ENCODE measurements around the gene RAET1L.
"Not testable (repeated sequence)": the region's sequence is repeated elsewhere in the genome, so short reads cannot be mapped to it uniquely, and the experiment has no call there.

Gene RAET1L

DNA sequence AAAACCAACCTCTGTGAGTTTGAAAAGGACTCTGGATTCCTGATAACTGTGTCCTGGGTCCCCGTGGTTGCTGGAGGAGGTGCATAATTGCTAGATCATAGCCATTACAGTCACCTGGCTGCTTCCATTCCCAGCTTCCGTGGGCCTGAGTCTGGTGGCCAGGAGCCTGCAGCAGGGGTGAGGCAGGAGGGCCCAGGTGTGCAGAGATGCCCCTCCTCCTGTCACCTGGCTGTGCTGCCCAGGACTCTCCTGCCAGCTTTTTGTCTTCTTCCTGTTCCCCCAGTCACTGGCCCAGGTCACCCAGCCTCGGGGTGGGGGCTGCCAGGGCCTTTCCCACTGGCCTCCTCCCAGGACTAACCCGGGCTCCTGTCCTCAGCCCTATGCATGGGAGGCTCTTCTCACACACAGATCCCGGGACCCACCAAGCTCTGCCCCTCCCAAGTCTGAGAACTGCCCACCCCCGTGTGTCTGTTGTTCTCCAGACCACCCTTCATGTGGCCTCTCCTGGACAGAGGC is 30.0 kb downstream of the RAET1L start:
- H3K36me3 ChIP-seq (ENCODE audit: control insufficient read depth in 1 of 2, insufficient read depth in 2 of 2, low read length in 2 of 2) = no peaks in the 10 kb centered on the region
- H3K9me3 ChIP-seq (ENCODE audit: control insufficient read depth in 1 of 2, low read length in 2 of 2) = no peaks in the 10 kb centered on the region
- no peak overlapping the region for H3K4me3 ChIP-seq (ENCODE audit: low read depth in 1 of 2, low read length in 2 of 2)
- peaks cover 45 to 55% of the 10 kb centered on the region in 2 donors for H3K27me3 ChIP-seq (ENCODE audit: control insufficient read depth in 1 of 2, insufficient read depth in 2 of 2, low read length in 2 of 2)
- H3K4me1 ChIP-seq (ENCODE audit: control insufficient read depth in 1 of 2, insufficient read depth in 2 of 2, low read length in 2 of 2) = peaks cover 8 to 9% of the 10 kb centered on the region in 2 donors
- H3K9ac ChIP-seq (ENCODE audit: low read depth in 1 of 2, low read length in 2 of 2) = no peak overlapping the region
- no peak overlapping the region for H3K27ac ChIP-seq (ENCODE audit: low read depth, low read length)

DNA sequence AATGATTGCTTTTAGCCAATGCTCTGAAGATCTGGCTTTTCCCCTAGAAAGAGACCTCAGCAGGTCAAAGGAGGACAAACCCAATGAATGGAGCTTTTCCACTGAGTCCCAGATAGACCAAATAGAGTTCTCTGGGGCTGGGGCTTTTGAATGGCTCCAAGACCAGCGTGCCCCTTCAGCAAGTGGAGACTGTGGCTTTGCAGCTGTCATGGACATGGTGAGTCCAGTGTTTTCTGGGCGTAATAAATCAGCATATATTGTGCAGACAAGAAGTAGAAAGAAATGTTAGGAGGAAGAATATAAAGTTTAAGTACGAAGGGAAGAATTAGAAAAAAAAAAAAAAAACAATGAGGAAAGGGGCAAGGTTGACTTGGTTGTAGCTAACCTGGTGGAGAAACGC is 33.5 kb downstream of the RAET1L start:
- Histone ChIP-seq H3K36me3 (ENCODE audit: control insufficient read depth in 1 of 2, insufficient read depth in 2 of 2, low read length in 2 of 2) (no peaks in the 10 kb centered on the region), H3K27me3 (ENCODE audit: control insufficient read depth in 1 of 2, insufficient read depth in 2 of 2, low read length in 2 of 2) (peaks cover 73% of the 10 kb centered on the region in 2 donors), H3K9me3 (ENCODE audit: control insufficient read depth in 1 of 2, low read length in 2 of 2) (no peaks in the 10 kb centered on the region), H3K4me1 (ENCODE audit: control insufficient read depth in 1 of 2, insufficient read depth in 2 of 2, low read length in 2 of 2) (peaks cover 14 to 15% of the 10 kb centered on the region in 2 donors), H3K27ac (ENCODE audit: low read depth, low read length) (no peak overlapping the region), H3K9ac (ENCODE audit: low read depth in 1 of 2, low read length in 2 of 2) (no peak overlapping the region), H3K4me3 (ENCODE audit: low read depth in 1 of 2, low read length in 2 of 2) (no peak overlapping the region)

DNA sequence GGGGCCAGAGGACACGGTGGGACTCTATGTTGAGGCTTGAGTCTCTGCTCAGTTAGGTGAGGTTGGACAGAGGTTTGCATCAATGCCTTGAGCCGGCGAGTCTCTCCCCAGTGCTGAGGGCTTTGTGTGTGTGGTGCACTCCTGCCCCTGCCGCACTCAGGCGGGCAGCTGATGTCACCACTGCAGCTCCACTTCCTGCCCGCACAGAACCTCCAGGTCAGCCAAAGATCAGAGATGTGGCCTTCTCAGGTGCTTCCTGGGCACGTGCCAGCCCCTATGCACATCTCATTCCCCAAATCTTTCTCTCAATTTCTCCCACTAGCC is 33.9 kb downstream of the RAET1L start:
- not testable (repeated sequence) for H3K9me3 ChIP-seq (ENCODE audit: control insufficient read depth in 1 of 2, low read length in 2 of 2); H3K27ac ChIP-seq (ENCODE audit: low read depth, low read length); H3K36me3 ChIP-seq (ENCODE audit: control insufficient read depth in 1 of 2, insufficient read depth in 2 of 2, low read length in 2 of 2); H3K4me3 ChIP-seq (ENCODE audit: low read depth in 1 of 2, low read length in 2 of 2); H3K9ac ChIP-seq (ENCODE audit: low read depth in 1 of 2, low read length in 2 of 2)
- peaks cover 14 to 15% of the 10 kb centered on the region in 2 donors for H3K4me1 ChIP-seq (ENCODE audit: control insufficient read depth in 1 of 2, insufficient read depth in 2 of 2, low read length in 2 of 2)
- H3K27me3 ChIP-seq (ENCODE audit: control insufficient read depth in 1 of 2, insufficient read depth in 2 of 2, low read length in 2 of 2) = peaks cover 73 to 77% of the 10 kb centered on the region in 2 donors

DNA sequence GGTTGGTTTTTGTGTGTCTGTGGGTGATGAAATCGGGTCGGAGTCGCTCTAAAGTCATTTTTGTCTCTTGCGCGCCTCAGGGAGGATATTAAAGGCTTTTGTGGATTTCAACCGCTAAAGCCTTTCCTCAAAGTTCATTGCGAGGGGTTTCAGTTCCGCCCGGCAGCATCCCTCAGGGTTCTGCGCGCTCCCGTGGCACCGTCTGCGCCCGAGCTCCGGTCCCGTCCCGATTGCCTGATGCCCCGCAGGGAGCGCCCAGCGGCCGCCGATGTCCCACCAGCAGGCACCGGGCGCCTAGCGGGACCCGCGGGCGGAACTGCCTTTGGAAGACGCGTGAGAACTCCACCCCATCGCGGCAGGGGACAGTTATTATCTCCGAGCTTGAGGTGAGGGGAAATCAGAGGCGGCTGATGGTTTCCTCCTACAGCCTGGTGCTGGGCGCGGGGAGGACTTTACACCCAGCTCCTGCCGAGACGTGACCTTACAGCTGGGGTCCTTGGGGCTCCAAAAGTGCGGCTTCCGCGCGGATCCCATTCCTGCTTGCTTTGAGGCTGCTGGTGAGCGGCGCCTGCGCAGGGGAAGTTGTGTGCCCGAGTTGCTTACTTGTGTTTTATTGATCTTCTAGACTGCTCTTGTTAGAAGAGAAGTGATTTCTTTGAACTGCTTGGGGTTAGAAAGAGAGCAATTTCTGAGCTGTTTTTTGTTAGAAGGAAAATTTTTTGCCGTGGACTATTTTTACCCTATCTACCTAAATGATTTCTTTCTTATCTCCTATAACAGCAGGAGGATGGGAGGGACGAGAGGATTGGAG is 34.5 kb downstream of the RAET1L start:
- no peaks in the 10 kb centered on the region for H3K9me3 ChIP-seq (ENCODE audit: control insufficient read depth in 1 of 2, low read length in 2 of 2)
- no peak overlapping the region for H3K27ac ChIP-seq (ENCODE audit: low read depth, low read length)
- peaks cover 14 to 15% of the 10 kb centered on the region in 2 donors for H3K4me1 ChIP-seq (ENCODE audit: control insufficient read depth in 1 of 2, insufficient read depth in 2 of 2, low read length in 2 of 2)
- H3K9ac ChIP-seq (ENCODE audit: low read depth in 1 of 2, low read length in 2 of 2) = no peak overlapping the region
- H3K27me3 ChIP-seq (ENCODE audit: control insufficient read depth in 1 of 2, insufficient read depth in 2 of 2, low read length in 2 of 2) = peaks cover 74 to 77% of the 10 kb centered on the region in 2 donors
- H3K4me3 ChIP-seq (ENCODE audit: low read depth in 1 of 2, low read length in 2 of 2) = peak overlapping the region; percentile 47 to 54
- H3K36me3 ChIP-seq (ENCODE audit: control insufficient read depth in 1 of 2, insufficient read depth in 2 of 2, low read length in 2 of 2) = no peaks in the 10 kb centered on the region

DNA sequence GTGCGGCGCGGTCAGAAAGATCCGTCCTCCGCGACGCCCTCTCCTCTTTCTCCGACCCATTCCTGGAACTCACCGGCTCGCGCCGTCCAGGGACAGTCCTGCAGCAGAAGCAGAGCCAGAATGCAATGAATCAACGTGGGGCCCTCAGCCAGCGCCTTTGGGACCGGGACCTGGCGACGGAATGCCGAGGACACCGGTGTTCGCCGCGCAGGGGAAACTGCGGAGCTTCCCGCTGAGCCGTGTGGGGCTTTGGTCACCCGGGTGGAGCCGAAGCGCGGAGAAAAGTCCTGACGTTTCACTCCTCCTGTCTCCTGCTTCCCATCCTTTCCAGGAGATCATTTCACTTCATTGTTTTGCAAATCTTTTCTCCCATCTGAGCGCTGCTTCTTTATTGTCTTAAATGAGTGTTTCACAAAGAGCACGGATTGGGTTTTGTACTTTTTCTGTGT is 35.1 kb downstream of the RAET1L start:
- H3K27me3 ChIP-seq (ENCODE audit: control insufficient read depth in 1 of 2, insufficient read depth in 2 of 2, low read length in 2 of 2) = peaks cover 74 to 79% of the 10 kb centered on the region in 2 donors
- H3K9me3 ChIP-seq (ENCODE audit: control insufficient read depth in 1 of 2, low read length in 2 of 2) = no peaks in the 10 kb centered on the region
- H3K4me3 ChIP-seq (ENCODE audit: low read depth in 1 of 2, low read length in 2 of 2) = peak overlapping the region; percentile 47 to 54
- H3K27ac ChIP-seq (ENCODE audit: low read depth, low read length) = no peak overlapping the region
- peaks cover 14 to 15% of the 10 kb centered on the region in 2 donors for H3K4me1 ChIP-seq (ENCODE audit: control insufficient read depth in 1 of 2, insufficient read depth in 2 of 2, low read length in 2 of 2)
- no peak overlapping the region for H3K9ac ChIP-seq (ENCODE audit: low read depth in 1 of 2, low read length in 2 of 2)
- no peaks in the 10 kb centered on the region for H3K36me3 ChIP-seq (ENCODE audit: control insufficient read depth in 1 of 2, insufficient read depth in 2 of 2, low read length in 2 of 2)

DNA sequence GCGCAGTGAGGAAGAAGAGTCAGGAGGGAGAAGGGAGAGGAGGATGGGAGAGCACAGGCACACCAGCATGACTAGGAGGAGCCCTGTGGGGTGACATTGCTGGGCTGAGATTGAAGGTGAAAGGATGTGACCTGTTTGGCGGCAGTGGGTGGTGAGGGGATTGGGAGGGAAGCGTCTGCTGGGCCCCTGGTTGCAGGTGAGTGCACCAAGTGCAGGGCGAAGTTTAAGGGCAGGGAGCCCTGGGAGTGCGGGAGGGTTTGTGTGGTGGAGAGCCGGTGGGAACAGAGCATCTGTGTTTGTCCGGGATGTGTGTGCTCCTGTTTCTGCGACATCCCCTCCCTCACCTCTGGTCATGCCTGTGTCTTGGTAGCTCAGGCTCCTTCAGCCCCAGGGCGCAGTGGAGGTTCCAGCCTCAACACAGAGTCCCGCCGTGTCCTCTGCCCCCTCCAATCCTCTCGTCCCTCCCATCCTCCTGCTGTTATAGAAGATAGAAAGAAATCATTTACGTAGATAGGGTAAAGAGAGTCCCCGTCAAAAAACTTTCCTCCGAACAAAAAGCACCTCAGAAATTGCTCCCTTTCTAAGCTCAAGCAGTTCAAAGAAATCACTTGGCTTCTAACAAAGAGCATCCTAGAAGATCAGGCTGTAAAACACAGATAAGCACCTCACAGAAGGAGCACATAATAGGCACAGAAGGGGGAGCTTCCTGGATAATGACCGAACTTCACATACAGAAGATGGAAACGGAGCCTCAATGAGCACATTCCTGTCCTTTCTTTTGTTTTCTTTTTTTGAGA is 36.6 kb downstream of the RAET1L start:
- Histone ChIP-seq H3K9ac (ENCODE audit: low read depth in 1 of 2, low read length in 2 of 2) (no peak overlapping the region), H3K27me3 (ENCODE audit: control insufficient read depth in 1 of 2, insufficient read depth in 2 of 2, low read length in 2 of 2) (peaks cover 76 to 78% of the 10 kb centered on the region in 2 donors), H3K36me3 (ENCODE audit: control insufficient read depth in 1 of 2, insufficient read depth in 2 of 2, low read length in 2 of 2) (no peaks in the 10 kb centered on the region), H3K9me3 (ENCODE audit: control insufficient read depth in 1 of 2, low read length in 2 of 2) (no peaks in the 10 kb centered on the region), H3K4me3 (ENCODE audit: low read depth in 1 of 2, low read length in 2 of 2) (no peak overlapping the region), H3K27ac (ENCODE audit: low read depth, low read length) (no peak overlapping the region), H3K4me1 (ENCODE audit: control insufficient read depth in 1 of 2, insufficient read depth in 2 of 2, low read length in 2 of 2) (peaks cover 14 to 15% of the 10 kb centered on the region in 2 donors)

DNA sequence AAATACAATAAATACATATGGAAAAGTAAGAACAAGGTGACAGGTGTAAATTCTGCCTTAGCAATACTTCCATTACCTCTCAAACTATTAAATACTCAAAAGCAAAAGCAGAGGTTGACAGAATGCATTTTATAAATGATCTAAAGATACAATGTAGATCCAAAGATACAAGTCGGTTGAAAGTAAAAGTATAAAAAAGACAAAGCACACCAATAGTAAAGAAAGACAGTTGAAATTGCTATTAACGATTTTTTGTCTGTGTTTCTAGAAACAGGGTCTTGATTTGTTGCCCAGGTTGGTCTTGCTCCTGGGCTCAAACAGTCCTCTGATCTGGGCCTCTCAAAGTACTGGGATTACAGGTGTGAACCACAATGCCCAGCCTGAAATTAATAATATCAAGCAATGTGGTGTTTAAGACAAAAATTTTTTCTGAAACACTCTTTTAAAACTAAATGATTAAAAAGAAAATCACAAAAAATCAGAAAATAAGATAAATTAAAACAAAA is 37.7 kb downstream of the RAET1L start:
- Histone ChIP-seq H3K9ac (ENCODE audit: low read depth in 1 of 2, low read length in 2 of 2) (no peak overlapping the region), H3K27ac (ENCODE audit: low read depth, low read length) (no peak overlapping the region), H3K27me3 (ENCODE audit: control insufficient read depth in 1 of 2, insufficient read depth in 2 of 2, low read length in 2 of 2) (peaks cover 74 to 81% of the 10 kb centered on the region in 2 donors), H3K36me3 (ENCODE audit: control insufficient read depth in 1 of 2, insufficient read depth in 2 of 2, low read length in 2 of 2) (no peaks in the 10 kb centered on the region), H3K4me3 (ENCODE audit: low read depth in 1 of 2, low read length in 2 of 2) (no peak overlapping the region), H3K9me3 (ENCODE audit: control insufficient read depth in 1 of 2, low read length in 2 of 2) (no peaks in the 10 kb centered on the region), H3K4me1 (ENCODE audit: control insufficient read depth in 1 of 2, insufficient read depth in 2 of 2, low read length in 2 of 2) (peaks cover 14 to 15% of the 10 kb centered on the region in 2 donors)

DNA sequence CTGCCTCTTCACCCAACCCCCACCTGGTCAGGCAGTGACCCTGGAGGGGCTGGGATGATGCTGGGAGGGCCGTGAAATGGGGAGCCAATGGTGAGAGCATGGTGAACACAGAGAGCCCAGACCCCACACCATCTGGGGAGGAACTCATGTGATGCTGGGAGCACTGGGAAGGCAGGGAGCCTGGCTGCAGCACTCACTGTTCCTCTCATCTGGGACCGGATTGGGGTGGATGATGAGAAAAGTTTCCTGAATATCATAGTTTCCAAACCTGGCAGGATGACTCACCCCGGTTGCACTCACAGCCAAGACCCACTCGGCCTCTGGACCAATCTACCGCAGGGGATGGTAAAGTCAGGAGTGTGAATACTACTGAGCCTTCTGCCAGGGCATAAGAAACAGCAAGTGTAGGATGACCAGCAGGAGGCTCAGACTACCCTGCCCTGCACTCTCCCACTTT is 39.8 kb downstream of the RAET1L start:
- H3K9ac ChIP-seq (ENCODE audit: low read depth in 1 of 2, low read length in 2 of 2) = no peak overlapping the region
- peaks cover 57 to 78% of the 10 kb centered on the region in 2 donors for H3K27me3 ChIP-seq (ENCODE audit: control insufficient read depth in 1 of 2, insufficient read depth in 2 of 2, low read length in 2 of 2)
- no peaks in the 10 kb centered on the region for H3K9me3 ChIP-seq (ENCODE audit: control insufficient read depth in 1 of 2, low read length in 2 of 2)
- H3K4me3 ChIP-seq (ENCODE audit: low read depth in 1 of 2, low read length in 2 of 2) = no peak overlapping the region
- H3K4me1 ChIP-seq (ENCODE audit: control insufficient read depth in 1 of 2, insufficient read depth in 2 of 2, low read length in 2 of 2) = peaks cover 8% of the 10 kb centered on the region in 2 donors
- no peaks in the 10 kb centered on the region for H3K36me3 ChIP-seq (ENCODE audit: control insufficient read depth in 1 of 2, insufficient read depth in 2 of 2, low read length in 2 of 2)
- no peak overlapping the region for H3K27ac ChIP-seq (ENCODE audit: low read depth, low read length)

DNA sequence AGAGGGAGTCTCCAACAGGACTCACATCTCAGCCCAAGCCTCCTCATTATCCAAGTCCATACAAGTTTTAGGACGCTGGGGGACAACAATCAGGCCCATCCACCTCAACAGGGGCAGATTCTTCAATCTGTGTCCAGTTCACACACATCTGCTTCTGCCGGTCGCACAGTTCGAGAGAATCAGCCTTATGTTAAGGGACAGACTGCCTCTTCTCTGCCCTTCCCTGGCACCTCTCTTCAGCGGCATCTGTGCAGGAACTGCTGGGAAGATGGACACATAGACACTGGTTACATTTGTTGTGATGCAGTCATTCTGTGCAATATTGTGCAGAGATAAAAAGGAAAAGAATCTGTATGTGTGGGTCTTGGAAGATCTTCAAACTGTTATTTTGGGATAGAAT is 40.6 kb downstream of the RAET1L start:
- no peaks in the 10 kb centered on the region for H3K9me3 ChIP-seq (ENCODE audit: control insufficient read depth in 1 of 2, low read length in 2 of 2)
- no peaks in the 10 kb centered on the region for H3K36me3 ChIP-seq (ENCODE audit: control insufficient read depth in 1 of 2, insufficient read depth in 2 of 2, low read length in 2 of 2)
- H3K4me1 ChIP-seq (ENCODE audit: control insufficient read depth in 1 of 2, insufficient read depth in 2 of 2, low read length in 2 of 2) = peaks cover under 1% of the 10 kb centered on the region in 2 donors
- peaks cover 50 to 71% of the 10 kb centered on the region in 2 donors for H3K27me3 ChIP-seq (ENCODE audit: control insufficient read depth in 1 of 2, insufficient read depth in 2 of 2, low read length in 2 of 2)
- no peak overlapping the region for H3K9ac ChIP-seq (ENCODE audit: low read depth in 1 of 2, low read length in 2 of 2)
- H3K27ac ChIP-seq (ENCODE audit: low read depth, low read length) = no peak overlapping the region
- H3K4me3 ChIP-seq (ENCODE audit: low read depth in 1 of 2, low read length in 2 of 2) = no peak overlapping the region

DNA sequence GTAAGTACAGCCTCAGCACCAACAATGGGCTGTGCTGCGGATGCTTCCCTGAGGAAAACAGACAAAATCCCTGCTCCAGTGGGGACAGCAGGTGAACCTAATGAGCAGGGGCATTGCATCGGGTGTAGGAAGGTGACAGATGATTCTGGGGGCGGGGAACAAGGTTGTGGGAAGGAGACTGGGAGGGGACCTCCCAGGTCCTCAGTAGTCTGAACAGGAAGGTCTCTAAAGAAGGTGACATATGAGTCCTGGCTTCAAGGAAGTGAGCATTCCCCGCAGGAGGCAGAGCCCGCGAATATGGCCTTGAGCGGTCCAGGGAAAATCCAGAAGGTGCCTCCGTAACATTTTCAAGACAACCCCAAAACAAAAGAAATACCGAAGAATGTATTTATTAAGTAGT is 42.2 kb downstream of the RAET1L start:
- H3K9me3 ChIP-seq (ENCODE audit: control insufficient read depth in 1 of 2, low read length in 2 of 2) = no peaks in the 10 kb centered on the region
- no peaks in the 10 kb centered on the region for H3K36me3 ChIP-seq (ENCODE audit: control insufficient read depth in 1 of 2, insufficient read depth in 2 of 2, low read length in 2 of 2)
- H3K27me3 ChIP-seq (ENCODE audit: control insufficient read depth in 1 of 2, insufficient read depth in 2 of 2, low read length in 2 of 2) = peaks cover 35 to 64% of the 10 kb centered on the region in 2 donors
- H3K27ac ChIP-seq (ENCODE audit: low read depth, low read length) = no peak overlapping the region
- no peak overlapping the region for H3K4me3 ChIP-seq (ENCODE audit: low read depth in 1 of 2, low read length in 2 of 2)
- H3K4me1 ChIP-seq (ENCODE audit: control insufficient read depth in 1 of 2, insufficient read depth in 2 of 2, low read length in 2 of 2) = no peaks in the 10 kb centered on the region
- H3K9ac ChIP-seq (ENCODE audit: low read depth in 1 of 2, low read length in 2 of 2) = no peak overlapping the region

All from duodenal mucosa (tissue), 2 donors.